MG63 (cell line): ENCODE data around the gene POU2AF2. TPM values are rescaled to one million over a fixed set of nuclear protein-coding genes. Genes with fewer than 3 reads are reported as not detected.
"Not testable (repeated sequence)": the region's sequence is repeated elsewhere in the genome, so short reads cannot be mapped to it uniquely, and the experiment has no call there.

ENCODE experiments used
- DNase-seq: peaks from one replicate; pipeline ENCODE4 v3.0.0-alpha.2; 2020
- H3K27me3 ChIP-seq: fragments of 250-450 bp; sonication (Bioruptor Pico); 2 replicates; pipeline ENCODE4 v1.5.1; 2020; ENCODE audit warnings: mild to moderate bottlenecking, moderate library complexity
- H3K36me3 ChIP-seq: fragments of 250-450 bp; sonication (Bioruptor Pico); 2 replicates; pipeline ENCODE4 v1.5.1; 2020; ENCODE audit warnings: mild to moderate bottlenecking, moderate library complexity
- H3K4me3 ChIP-seq: fragments of 250-450 bp; sonication (Bioruptor Pico); 2 replicates; pipeline ENCODE4 v1.5.1; 2020; ENCODE audit warnings: mild to moderate bottlenecking, moderate library complexity
- H3K9me3 ChIP-seq: fragments of 250-450 bp; sonication (Bioruptor Pico); 2 replicates; pipeline ENCODE4 v1.5.1; 2020; ENCODE audit warnings: mild to moderate bottlenecking, moderate library complexity
- total RNA-seq: library from RNA; depleted of rRNA; stranded (reverse); fragments of >200 nt; shearing (Covaris generic); gene quantifications from 2 replicates; pipeline ENCODE4 v1.2.3, GENCODE V29; 2014; ENCODE audit warnings: low replicate concordance

Gene POU2AF2
- total RNA-seq, 1 experiment from 2014 or later: not detected

DNA sequence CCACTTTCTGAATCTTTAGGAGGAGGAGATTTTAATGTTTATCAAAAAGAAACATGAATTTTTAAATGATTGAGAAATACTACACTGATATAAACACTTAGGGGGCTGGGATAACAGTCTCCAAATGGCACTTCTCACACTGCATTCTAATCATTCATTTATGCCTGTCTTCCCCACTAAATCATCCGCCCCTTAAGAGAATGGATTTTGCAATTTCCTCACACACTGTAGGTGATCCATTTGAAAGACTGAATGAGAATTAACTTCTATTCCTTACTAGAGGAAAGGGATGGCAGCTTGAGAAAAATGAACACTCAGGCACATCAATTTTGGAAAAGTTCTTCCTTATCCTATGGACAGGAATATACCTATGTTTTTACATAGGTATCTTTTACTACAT is 7.6 kb upstream of the POU2AF2 start:
- H3K36me3 ChIP-seq: no peaks in the 10 kb centered on the region
- H3K4me3 ChIP-seq: no peak overlapping the region
- peaks cover 13% of the 10 kb centered on the region for H3K27me3 ChIP-seq
- no peak for DNase-seq
- no peaks in the 10 kb centered on the region for H3K9me3 ChIP-seq

DNA sequence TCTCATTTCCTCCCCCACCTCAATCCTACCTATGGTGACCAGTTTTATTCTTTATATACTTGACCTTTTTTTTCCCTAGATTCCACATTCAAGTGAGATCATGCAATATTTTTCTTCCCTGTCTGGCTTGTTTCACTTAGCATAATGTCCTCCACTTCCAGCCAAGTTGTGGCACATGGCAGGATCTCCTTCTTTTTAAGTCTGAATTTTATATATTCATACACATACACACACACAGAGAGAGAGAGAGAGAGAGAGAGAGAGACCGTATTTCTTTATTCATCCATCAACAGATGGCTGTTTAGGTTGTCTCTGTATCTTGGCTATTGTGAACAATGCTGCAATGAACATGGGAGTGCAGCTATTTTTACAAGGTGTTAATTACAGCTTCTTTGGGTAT is 1.4 kb downstream of the POU2AF2 start:
- no peak for DNase-seq
- H3K9me3 ChIP-seq: no peaks in the 10 kb centered on the region
- no peak overlapping the region for H3K4me3 ChIP-seq
- H3K36me3 ChIP-seq: no peaks in the 10 kb centered on the region
- peaks cover 37% of the 10 kb centered on the region for H3K27me3 ChIP-seq

DNA sequence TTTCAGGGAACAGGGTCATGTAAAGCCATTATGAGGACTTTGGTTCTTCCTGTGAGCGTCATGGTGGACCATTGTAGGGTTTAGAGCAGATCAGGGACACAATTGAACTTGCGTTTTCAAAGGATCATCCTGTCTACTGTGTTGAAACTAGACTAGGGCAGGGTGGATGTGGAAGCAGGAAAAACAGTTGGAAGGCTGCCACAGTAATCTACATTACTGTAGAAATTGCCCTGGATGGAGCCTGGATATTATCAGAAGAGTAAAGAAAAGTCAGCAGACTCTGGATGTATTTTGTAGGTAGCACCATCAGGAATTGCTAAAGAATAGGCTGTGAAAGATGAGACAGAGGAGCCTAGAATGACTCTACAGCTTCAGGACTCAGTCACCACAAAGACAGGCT is 5.4 kb downstream of the POU2AF2 start:
- no peak overlapping the region for H3K4me3 ChIP-seq
- no peaks in the 10 kb centered on the region for H3K9me3 ChIP-seq
- peaks cover 39% of the 10 kb centered on the region for H3K27me3 ChIP-seq
- H3K36me3 ChIP-seq: no peaks in the 10 kb centered on the region
- DNase-seq: no peak

DNA sequence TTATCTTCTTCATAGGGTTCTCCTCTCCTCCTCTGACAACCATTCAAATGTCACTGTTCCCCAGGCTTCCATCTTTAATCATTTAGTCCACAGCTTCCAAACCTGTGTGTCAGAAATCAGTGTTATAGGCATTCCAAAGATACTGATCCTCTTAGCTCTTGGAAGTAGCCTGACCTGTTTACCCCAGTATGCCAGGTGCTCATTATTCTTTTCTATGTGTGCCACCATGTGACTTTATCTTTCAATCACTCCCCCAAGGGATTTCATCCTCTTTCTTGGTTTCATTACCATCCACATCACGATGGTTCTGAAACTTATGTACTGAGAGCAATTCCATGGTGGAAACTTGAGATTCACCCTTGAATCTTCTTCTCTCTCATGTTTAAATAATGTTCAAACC is 7.6 kb downstream of the POU2AF2 start:
- Histone ChIP-seq H3K36me3 (no peaks in the 10 kb centered on the region), H3K4me3 (no peak overlapping the region), H3K9me3 (no peaks in the 10 kb centered on the region), H3K27me3 (peaks cover 34% of the 10 kb centered on the region)
- no peak for DNase-seq

DNA sequence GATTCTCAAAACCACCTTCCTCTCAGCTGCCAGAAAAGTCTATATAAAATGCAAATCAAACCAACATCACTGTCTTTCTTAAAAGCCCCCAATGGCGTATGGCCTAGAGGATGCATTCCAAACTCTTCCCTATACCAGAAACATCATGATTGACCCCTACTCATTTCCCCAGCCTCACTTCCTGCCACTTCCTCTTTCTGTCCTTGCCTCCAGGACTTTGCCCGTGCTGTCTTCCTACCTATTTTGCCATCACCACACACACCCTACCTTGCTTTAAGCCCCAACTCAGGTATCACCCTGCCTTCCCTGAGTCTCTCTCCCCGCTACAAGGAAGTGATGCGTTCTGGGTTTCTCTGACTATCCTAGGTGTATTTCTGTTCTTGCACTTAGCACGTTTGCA is 8.1 kb downstream of the POU2AF2 start:
- DNase-seq: no peak
- Histone ChIP-seq H3K36me3 (no peaks in the 10 kb centered on the region), H3K27me3 (peaks cover 29% of the 10 kb centered on the region), H3K4me3 (no peak overlapping the region), H3K9me3 (no peaks in the 10 kb centered on the region)

DNA sequence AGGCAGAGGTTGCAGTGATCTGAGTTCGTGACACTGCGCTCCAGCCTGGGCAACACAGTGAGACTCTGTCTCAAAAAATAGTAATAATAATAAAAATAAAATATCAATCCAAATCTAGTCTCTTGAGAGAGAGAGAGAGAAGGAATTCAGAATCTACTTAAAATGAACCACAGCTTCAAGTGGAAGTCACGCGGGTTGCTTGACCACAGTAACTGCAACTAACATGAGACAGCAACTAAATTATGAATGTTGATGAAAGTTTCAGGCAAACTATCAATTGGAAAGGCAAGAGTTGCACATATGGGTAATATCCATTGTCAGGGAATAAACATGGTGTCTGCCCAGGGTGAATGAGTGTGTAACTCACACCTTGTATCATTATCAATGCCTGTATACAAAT is 12.5 kb downstream of the POU2AF2 start:
- Histone ChIP-seq H3K9me3 (no peaks in the 10 kb centered on the region), H3K4me3 (no peak overlapping the region), H3K36me3 (no peaks in the 10 kb centered on the region), H3K27me3 (peaks cover 32% of the 10 kb centered on the region)
- DNase-seq: no peak

DNA sequence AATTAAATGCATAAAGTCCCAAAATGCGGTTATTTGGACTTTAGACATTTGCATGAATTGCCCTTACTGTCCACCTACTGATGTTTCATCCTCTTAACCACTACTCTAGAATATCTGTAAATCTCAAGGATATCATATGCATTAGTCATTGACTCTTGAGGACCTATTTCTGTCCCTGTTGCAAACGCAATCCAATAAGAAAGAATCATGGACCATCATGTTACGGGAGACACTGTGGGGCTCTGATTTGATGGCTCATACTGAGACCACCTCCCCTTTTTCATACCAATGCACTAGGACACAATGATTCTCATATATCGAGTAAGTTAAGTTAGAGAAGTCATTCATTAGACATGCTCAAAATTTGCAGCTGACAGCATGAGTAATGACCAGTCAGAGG is 14.4 kb downstream of the POU2AF2 start:
- no peak for DNase-seq

DNA sequence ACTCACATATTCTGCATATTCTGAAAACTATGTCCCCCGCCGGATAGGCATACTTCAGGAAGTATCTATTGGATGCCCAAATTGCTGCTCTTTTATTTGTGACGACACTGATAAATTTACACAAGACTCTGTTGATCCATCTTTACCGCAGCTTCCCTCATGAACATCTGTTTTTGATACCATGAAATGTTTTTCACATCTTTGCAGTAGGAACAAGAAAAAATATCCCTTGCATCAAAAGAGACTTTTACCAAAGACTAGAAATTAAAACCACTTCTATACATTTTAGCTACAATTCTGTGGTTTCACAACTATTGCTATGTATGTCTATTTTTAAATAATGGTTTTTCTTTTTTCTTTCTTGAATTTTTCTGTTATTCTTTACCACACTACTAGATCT is 15.3 kb downstream of the POU2AF2 start:
- DNase-seq: no peak
- Histone ChIP-seq H3K4me3 (no peak overlapping the region), H3K36me3 (no peaks in the 10 kb centered on the region), H3K9me3 (no peaks in the 10 kb centered on the region), H3K27me3 (peaks cover 17% of the 10 kb centered on the region)

More for the DNA sequence above, 14.4 kb downstream of the POU2AF2 start:
- H3K27me3 ChIP-seq: peaks cover 24% of the 10 kb centered on the region
- no peaks in the 10 kb centered on the region for H3K36me3 ChIP-seq
- H3K9me3 ChIP-seq: no peaks in the 10 kb centered on the region
- H3K4me3 ChIP-seq: no peak overlapping the region

DNA sequence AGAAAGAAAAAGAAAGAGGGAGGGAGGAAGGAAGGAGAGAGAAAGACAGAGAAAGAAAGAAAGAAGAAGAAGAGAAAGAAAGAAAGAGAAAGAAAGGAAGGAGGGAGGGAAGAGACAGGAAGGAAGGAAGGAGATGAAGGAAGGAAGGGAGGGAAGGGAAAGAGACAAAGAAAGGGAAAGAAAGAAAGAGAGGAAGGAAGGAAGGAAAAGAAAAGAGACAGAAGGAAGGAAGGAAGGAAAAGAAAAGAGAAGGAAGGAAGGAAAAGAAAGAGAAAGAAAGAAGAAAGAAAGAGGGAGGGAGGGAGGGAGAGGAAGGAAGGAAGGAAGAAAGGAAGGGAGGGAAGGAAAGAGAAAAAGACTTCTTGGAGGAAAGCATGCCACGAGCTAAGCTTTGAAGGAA is 19.1 kb downstream of the POU2AF2 start:
- Histone ChIP-seq H3K27me3 (peaks cover 16% of the 10 kb centered on the region), H3K4me3 (no peak overlapping the region), H3K9me3 (no peaks in the 10 kb centered on the region), H3K36me3 (no peaks in the 10 kb centered on the region)
- no peak for DNase-seq

DNA sequence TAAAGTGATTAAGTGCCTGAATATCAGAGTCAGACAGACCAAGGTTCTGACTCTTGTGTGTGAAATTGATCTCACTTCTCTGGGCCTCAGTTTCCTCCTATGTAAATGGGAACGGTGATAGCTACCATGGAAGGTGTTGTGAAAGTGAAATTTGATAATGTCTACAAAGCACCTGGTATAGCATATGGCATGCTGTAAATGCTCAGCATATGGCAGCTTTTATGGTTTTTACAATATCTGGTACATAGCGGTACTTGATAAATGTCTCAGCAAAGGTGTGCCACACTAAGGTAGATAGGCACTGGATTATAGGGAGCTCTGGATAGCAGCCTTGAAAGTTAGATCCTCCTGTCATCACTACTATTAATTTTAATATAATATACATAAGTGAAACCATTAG is 19.9 kb downstream of the POU2AF2 start:
- H3K9me3 ChIP-seq: no peaks in the 10 kb centered on the region
- no peak overlapping the region for H3K4me3 ChIP-seq
- no peaks in the 10 kb centered on the region for H3K36me3 ChIP-seq
- DNase-seq: no peak
- peaks cover 15% of the 10 kb centered on the region for H3K27me3 ChIP-seq

DNA sequence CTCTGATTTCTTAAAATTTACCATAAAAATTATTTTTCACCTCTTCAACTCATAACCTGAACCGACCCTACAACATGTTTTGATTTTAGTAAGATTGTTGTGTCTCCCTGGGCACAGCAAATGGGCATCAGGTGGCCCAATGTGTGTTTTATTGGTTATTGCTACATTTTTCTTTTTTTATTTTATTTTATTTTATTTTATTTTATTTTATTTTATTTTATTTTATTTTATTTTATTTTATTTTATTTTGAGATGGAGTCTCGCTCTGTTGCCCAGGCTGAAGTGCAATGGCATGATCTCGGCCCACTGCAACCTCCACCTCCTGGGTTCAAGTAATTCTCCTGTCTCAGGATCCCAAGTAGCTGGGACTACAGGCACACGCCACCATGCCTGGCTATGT is 22.8 kb downstream of the POU2AF2 start:
- H3K36me3 ChIP-seq, DNase-seq, H3K9me3 ChIP-seq, H3K4me3 ChIP-seq, H3K27me3 ChIP-seq: not testable (repeated sequence)

DNA sequence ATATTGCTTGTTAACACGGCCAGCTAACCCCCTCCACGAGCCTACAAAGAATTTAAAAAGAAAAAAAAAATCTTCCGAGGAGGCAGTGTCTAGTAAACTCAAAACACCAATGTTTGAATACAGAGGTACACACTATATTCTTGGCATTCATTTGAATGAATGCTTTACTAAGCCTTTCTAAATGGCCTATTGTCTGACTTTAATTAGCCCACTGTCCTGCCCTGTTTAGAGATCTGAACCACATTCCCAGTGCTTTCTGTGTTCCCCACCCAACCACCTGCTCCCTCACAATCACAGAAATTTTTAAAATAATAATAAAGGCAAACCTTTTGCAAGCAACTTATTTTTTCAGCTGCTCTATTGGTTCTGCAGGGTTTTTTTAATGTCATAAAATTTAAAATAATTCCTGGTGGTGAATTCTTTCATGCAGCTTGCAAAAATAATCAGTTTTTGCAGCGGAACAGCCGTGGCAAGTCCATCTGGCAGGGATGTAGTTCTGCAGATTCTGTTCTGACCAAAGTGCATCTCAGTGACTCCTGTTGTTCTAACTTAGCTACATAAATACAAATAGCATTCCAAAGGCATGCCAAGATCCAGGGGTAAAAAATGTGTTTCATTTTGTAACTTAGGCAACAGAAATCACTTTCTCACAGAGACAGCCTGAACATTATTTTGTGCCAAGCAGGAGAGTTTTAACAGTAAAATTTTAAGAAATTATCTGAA is 23.8 kb downstream of the POU2AF2 start:
- peaks cover 5% of the 10 kb centered on the region for H3K27me3 ChIP-seq
- no peak overlapping the region for H3K4me3 ChIP-seq
- H3K36me3 ChIP-seq: no peaks in the 10 kb centered on the region
- H3K9me3 ChIP-seq: no peaks in the 10 kb centered on the region
- no peak for DNase-seq

DNA sequence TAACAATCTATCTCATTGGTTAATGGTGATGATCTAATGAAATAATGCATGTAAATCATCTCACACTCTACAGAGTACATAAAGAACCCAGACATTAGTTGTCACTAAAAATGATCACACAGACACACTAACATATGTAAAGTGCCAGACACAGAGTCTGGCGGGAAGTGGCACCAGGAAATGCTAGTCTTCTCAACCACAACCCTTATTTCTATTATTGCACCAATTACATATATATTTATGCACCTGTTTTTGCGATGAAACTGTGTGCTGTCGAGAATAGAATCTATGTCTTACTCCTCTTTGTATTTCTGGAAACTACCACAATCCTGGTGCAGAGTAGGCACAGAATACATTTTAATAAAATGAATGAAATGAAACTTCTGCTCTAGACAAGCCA is 26.9 kb downstream of the POU2AF2 start:
- no peak for DNase-seq
- H3K36me3 ChIP-seq: no peaks in the 10 kb centered on the region
- no peak overlapping the region for H3K4me3 ChIP-seq
- peaks cover 9% of the 10 kb centered on the region for H3K27me3 ChIP-seq
- H3K9me3 ChIP-seq: no peaks in the 10 kb centered on the region

DNA sequence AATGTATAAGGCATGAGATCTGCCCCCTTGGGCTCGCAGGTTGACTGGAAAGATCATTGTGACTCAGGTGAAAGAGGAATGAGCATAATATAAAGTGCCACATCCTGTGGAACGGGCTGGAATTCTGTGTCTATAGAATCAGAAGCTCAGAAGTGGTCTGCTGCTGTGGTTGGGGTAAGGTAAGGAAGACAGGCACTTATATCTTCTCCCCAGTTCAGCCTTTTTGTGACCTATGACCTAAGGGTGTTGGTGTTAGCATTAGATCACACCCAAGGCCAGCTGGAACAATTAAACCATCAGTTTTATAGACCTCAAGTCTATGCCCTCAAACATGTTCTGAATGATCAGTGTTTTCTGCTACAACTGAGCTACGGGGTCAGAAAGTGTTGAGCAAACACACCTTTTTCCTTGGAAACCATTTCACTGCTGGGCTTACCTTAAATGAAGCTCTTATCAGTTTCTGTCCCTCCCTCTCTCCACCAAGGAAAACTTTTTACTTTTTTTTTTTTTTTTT is 37.1 kb downstream of the POU2AF2 start:
- no peaks in the 10 kb centered on the region for H3K9me3 ChIP-seq
- no peak for DNase-seq
- H3K27me3 ChIP-seq: peaks cover 4% of the 10 kb centered on the region; the same call in 1 of the 2 replicates
- H3K36me3 ChIP-seq: no peaks in the 10 kb centered on the region
- no peak overlapping the region for H3K4me3 ChIP-seq

DNA sequence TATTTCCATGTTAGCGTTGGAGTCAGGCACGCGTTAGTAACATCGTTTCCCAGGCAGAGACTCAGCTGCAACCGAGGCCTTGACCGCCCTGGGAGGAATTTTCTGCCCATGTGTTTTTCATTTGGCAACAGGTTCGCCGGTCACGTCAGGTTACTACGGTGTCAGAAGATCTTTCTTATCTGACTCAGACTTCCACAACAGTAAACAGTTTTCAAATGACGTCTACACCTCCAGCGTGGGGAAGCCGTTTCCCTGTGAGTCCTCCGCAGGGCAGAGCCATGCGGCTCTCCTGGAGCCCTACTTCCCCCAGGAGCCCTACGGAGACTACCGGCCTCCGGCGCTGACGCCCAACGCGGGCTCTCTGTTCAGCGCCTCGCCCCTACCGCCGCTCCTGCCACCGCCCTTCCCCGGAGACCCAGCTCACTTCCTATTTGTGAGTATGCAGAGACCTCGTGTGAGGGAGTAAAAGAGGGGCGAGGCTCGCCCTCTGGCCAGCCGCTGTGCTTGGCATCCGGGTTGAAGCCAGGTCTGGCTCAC is 38.5 kb downstream of the POU2AF2 start:
- Histone ChIP-seq H3K9me3 (no peaks in the 10 kb centered on the region), H3K36me3 (no peaks in the 10 kb centered on the region), H3K4me3 (no peak overlapping the region), H3K27me3 (peaks cover 4% of the 10 kb centered on the region; the same call in 1 of the 2 replicates)
- no peak for DNase-seq

DNA sequence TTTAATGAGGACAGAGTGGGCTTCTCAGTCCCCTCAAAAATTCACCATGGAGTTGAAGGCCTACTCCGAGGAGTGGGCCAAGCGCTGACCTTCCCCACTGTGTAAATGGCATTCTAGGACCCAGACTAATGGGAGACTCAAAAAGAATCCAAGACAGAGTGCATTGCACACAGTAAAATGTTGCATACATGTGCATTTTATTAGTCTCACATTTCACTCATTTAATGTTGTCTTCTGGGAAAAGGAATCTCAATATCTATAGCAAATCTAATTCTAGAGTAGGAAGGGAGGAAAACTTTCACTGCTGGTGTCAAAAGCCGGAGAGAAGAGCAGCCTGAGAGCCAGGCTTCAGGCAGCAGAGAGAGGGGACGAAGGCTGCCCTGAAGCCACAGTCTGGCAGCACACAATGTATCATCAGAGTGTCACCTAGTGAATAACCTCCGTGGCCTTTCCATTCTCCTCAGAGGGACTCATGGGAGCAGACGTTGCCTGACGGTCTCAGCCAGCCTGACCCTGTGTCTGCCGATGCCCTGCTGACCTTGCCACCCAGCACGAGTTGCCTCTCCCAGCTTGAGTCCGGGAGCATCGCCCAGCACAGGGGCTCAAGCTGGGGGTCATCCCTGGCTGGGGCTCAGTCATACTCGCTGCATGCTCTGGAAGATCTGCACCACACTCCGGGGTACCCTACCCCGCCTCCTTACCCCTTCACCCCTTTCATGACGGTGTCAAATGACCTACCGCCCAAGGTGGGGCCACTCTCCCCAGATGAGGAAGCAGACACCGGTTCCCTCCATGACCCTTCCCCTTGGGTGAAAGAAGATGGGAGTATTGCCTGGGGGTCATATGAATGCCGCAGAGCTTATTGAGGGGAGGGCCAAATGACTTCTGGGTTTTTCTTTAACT is 39.9 kb downstream of the POU2AF2 start:
- peaks cover 4% of the 10 kb centered on the region; the same call in 1 of the 2 replicates for H3K27me3 ChIP-seq
- no peak for DNase-seq
- no peaks in the 10 kb centered on the region for H3K36me3 ChIP-seq
- H3K4me3 ChIP-seq: no peak overlapping the region
- no peaks in the 10 kb centered on the region for H3K9me3 ChIP-seq

DNA sequence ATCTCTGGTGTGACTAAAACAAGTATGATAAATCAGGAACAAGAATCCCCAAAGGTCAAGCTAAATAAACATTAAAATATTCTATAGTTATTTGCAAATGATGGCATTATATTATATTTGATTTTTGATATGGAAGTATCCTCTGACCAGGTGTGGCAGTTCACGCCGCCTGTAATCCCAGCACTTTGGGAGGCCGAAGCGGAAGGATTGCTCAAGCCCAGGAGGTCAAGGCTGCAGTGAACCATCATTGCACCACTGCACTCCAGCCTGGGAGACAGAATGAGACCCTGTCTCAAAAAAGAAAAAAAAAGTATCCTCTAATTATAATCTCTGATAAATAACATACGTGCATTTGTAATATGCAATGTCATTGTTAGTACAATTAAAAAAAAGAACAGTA is 46.2 kb downstream of the POU2AF2 start:
- H3K27me3 ChIP-seq: no peaks in the 10 kb centered on the region
- DNase-seq: no peak
- no peak overlapping the region for H3K4me3 ChIP-seq
- H3K9me3 ChIP-seq: no peaks in the 10 kb centered on the region
- no peaks in the 10 kb centered on the region for H3K36me3 ChIP-seq
